KMS-11 (cell line): ENCODE data around the gene TPPP3.

Experiments used
- H2AFZ ChIP-seq: fragments of 200-600 bp; sonication (generic); 2 replicates; pipeline ENCODE4 v1.6.1; 2016; ENCODE audit warnings: antibody characterized with exemption, mixed run types, low read depth
- H3K27ac ChIP-seq: fragments of 200-600 bp; sonication (generic); 2 replicates; pipeline ENCODE4 v1.6.1; 2016; ENCODE audit warnings: mild to moderate bottlenecking, mixed run types
- H3K27me3 ChIP-seq: fragments of 200-600 bp; sonication (generic); 2 replicates; pipeline ENCODE4 v1.6.1; 2017; ENCODE audit warnings: mild to moderate bottlenecking, low read depth, mixed run types, moderate library complexity; ENCODE audit not compliant: insufficient read depth
- H3K36me3 ChIP-seq: fragments of 200-600 bp; sonication (generic); 2 replicates; pipeline ENCODE4 v1.6.1; 2017; ENCODE audit warnings: mild to moderate bottlenecking, mixed run types; ENCODE audit not compliant: insufficient read depth
- H3K4me1 ChIP-seq: fragments of 200-600 bp; sonication (generic); 2 replicates; pipeline ENCODE4 v1.6.1; 2016; ENCODE audit warnings: mild to moderate bottlenecking, low read depth, mixed run types; ENCODE audit not compliant: poor library complexity, severe bottlenecking
- H3K4me2 ChIP-seq: fragments of 200-600 bp; sonication (generic); 2 replicates; pipeline ENCODE4 v1.7.0; 2016; ENCODE audit warnings: mild to moderate bottlenecking, mixed run types
- H3K4me3 ChIP-seq: fragments of 200-600 bp; sonication (generic); IDR thresholded peaks from 2 replicates; pipeline ENCODE4 v1.6.1; 2017; ENCODE audit warnings: low read depth, low read length, mixed read lengths; ENCODE audit not compliant: insufficient read depth
- H3K79me2 ChIP-seq: fragments of 200-600 bp; sonication (generic); 2 replicates; pipeline ENCODE4 v1.6.1; 2016; ENCODE audit warnings: low read depth, mixed run types; ENCODE audit not compliant: insufficient read depth
- H3K9ac ChIP-seq: fragments of 200-600 bp; sonication (generic); 2 replicates; pipeline ENCODE4 v1.6.1; 2016; ENCODE audit warnings: mild to moderate bottlenecking, mixed run types
- H4K20me1 ChIP-seq: fragments of 200-600 bp; sonication (generic); 2 replicates; pipeline ENCODE4 v1.6.1; 2016; ENCODE audit warnings: mild to moderate bottlenecking, mixed run types; ENCODE audit not compliant: insufficient read depth
- TF ChIP-seq, protein P1 (sequence below): fragments of 200-600 bp; sonication (generic); conservative IDR thresholded peaks from 2 replicates; pipeline ENCODE4 v1.6.1; 2017; ENCODE audit warnings: low read depth, mild to moderate bottlenecking, antibody characterized with exemption, low read length, moderate library complexity, mixed read lengths

TPPP3 gene

DNA sequence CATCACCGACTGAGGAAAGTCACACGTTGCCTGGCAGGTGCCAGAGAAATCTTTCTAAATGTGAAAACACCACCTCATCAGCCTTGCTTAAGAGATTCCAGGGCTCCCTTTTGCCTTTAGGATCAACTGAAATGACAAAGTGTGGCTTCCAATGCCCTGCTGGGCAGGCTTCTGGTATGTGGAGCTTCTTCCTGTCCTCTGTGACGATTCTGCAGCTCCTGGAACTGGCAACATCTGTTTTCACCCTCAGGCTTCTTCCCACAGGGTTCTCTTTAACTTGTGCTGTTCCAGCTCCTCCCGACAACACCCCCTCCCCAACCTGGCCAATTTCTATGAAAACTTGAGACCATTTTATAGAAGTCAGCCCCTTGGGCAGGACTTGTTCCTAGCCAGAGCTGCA is 27.7 kb upstream of the TPPP3 start:
- Histone ChIP-seq H3K27me3 (peaks cover 22% of the 10 kb centered on the region; the same call in 1 of the 2 replicates), H3K4me1 (peaks cover 4% of the 10 kb centered on the region), H3K9ac (no peak overlapping the region), H3K4me3 (no peak overlapping the region), H3K27ac (no peak overlapping the region), H2AFZ (no peak overlapping the region), H3K36me3 (no peaks in the 10 kb centered on the region), H4K20me1 (no peaks in the 10 kb centered on the region), H3K4me2 (no peak overlapping the region), H3K79me2 (no peaks in the 10 kb centered on the region)
- TF ChIP-seq, protein P1, sequence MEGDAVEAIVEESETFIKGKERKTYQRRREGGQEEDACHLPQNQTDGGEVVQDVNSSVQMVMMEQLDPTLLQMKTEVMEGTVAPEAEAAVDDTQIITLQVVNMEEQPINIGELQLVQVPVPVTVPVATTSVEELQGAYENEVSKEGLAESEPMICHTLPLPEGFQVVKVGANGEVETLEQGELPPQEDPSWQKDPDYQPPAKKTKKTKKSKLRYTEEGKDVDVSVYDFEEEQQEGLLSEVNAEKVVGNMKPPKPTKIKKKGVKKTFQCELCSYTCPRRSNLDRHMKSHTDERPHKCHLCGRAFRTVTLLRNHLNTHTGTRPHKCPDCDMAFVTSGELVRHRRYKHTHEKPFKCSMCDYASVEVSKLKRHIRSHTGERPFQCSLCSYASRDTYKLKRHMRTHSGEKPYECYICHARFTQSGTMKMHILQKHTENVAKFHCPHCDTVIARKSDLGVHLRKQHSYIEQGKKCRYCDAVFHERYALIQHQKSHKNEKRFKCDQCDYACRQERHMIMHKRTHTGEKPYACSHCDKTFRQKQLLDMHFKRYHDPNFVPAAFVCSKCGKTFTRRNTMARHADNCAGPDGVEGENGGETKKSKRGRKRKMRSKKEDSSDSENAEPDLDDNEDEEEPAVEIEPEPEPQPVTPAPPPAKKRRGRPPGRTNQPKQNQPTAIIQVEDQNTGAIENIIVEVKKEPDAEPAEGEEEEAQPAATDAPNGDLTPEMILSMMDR = no peak

DNA sequence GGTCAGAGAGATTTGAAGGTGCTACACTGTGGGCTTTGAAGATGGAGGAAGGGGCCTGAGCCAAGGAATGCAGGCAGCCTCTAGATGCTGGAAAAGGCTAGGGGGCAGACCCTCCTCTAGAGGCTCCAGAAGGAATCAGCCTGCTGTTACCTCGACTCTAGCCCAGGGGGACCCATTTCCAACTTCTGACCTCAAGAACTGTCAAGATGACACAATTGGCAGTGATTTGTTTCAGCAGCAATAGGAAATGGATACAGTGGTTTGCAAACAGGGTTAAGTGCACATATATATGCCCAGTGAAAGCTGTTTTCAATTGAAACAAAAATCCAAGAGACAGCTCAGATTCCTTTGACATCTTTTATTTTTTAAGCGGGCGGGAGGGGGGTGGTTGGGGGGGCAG is 26.6 kb upstream of the TPPP3 start:
- H3K9ac ChIP-seq = no peak overlapping the region

DNA sequence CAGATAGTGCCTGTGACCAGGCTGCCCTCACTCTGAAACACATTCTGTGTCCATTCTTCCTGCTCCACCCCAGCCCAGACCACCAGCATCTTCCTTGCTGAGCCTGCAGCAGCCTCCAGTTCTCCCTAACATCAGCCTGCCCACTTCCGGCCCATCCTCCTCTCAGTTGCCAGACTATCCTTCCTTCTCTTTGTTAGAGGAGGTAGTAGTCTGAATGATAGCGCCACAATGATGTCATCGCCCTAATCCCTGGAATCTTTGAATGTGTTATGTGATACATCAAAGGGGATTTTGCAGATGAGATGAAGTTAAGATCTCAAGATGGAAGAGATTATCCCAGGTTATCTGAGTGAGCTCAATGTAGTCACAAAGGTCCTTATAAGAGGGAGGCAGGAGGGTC is 26.2 kb upstream of the TPPP3 start:
- Histone ChIP-seq H3K4me1 (peaks cover 7% of the 10 kb centered on the region), H3K79me2 (no peaks in the 10 kb centered on the region), H2AFZ (no peak overlapping the region), H3K4me3 (no peak overlapping the region), H3K9ac (no peak overlapping the region), H3K27me3 (peaks cover 17% of the 10 kb centered on the region; the same call in 1 of the 2 replicates), H3K36me3 (no peaks in the 10 kb centered on the region), H3K27ac (no peak overlapping the region), H3K4me2 (no peak overlapping the region), H4K20me1 (no peaks in the 10 kb centered on the region)
- TF ChIP-seq, protein P1 = no peak

More for the DNA sequence above, 26.6 kb upstream of the TPPP3 start:
- Histone ChIP-seq H4K20me1 (no peaks in the 10 kb centered on the region), H3K79me2 (no peaks in the 10 kb centered on the region), H3K4me2 (no peak overlapping the region), H3K4me1 (peaks cover 7% of the 10 kb centered on the region), H3K27me3 (peaks cover 17% of the 10 kb centered on the region; the same call in 1 of the 2 replicates), H3K4me3 (no peak overlapping the region), H2AFZ (no peak overlapping the region), H3K27ac (no peak overlapping the region), H3K36me3 (no peaks in the 10 kb centered on the region)
- TF ChIP-seq, protein P1 = no peak

DNA sequence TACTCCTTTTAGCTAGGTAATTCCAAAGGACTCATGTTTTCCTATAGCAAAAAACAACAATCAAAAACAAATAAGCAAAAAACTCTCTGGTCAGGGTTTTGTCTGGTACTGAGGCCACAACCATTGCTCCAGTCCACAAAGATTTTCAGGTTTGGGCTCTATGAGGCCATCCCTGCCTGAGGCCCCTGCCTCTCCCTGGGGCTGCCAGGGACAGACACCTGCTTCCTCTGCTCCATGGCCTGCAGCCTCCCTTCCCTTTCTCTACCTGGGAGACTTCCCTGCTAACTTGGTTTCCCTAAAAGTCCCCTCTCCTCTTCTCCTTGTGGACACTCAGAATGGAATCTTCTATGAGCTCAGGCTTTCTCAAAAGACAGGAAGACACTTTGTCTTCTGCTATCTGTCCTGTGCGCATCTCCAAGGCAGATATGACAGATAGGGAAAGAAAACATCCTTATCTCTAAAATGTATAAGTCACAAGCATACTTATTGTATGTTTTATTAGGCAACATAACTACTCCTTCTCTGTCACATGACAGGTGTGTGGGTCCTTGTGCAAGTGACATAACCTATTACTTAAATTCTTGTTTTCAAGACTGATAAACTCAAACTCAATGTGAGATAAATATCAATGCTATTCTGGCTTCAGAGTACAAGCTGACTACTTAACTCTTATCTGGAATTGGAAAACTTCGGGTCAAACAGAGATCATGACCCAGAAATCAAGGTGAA is 24.2 kb upstream of the TPPP3 start:
- no peak overlapping the region for H3K4me3 ChIP-seq
- no peaks in the 10 kb centered on the region for H3K36me3 ChIP-seq
- H3K4me1 ChIP-seq = peaks cover 7% of the 10 kb centered on the region
- no peak overlapping the region for H3K27ac ChIP-seq
- H3K4me2 ChIP-seq = no peak overlapping the region
- peaks cover 8% of the 10 kb centered on the region; the same call in 1 of the 2 replicates for H3K27me3 ChIP-seq
- H3K9ac ChIP-seq = no peak overlapping the region
- H4K20me1 ChIP-seq = no peaks in the 10 kb centered on the region
- no peak overlapping the region for H2AFZ ChIP-seq
- no peaks in the 10 kb centered on the region for H3K79me2 ChIP-seq
- TF ChIP-seq, protein P1 = no peak
